HCT116 (cell line): ENCODE results near the gene EPHA2.

Experiments used
- CEBPB ChIP-seq: IDR thresholded peaks from 2 replicates; pipeline ENCODE4 v1.6.1; 2012; ENCODE audit warnings: low read depth
- EGR1 ChIP-seq: IDR thresholded peaks from 2 replicates; pipeline ENCODE4 v1.6.1; 2012; ENCODE audit warnings: low read depth
- ELF1 ChIP-seq: IDR thresholded peaks from 2 replicates; pipeline ENCODE4 v1.6.1; 2012; ENCODE audit warnings: low read depth, borderline replicate concordance
- EZH2 ChIP-seq: fragments of 200-600 bp; sonication (generic); IDR thresholded peaks from 2 replicates; pipeline ENCODE4 v1.6.1; 2017; ENCODE audit warnings: antibody characterized with exemption, mixed run types
- POLR2A ChIP-seq: IDR thresholded peaks from 2 replicates; pipeline ENCODE4 v1.7.0; 2011; ENCODE audit warnings: borderline replicate concordance; ENCODE audit not compliant: insufficient read depth, insufficient read length; ENCODE audit errors: extremely low read depth
- POLR2AphosphoS5 ChIP-seq: IDR thresholded peaks from 2 replicates; pipeline ENCODE4 v1.6.1; 2011; ENCODE audit warnings: mild to moderate bottlenecking, low read depth, low read length, moderate library complexity
- RAD21 ChIP-seq: IDR thresholded peaks from 2 replicates; pipeline ENCODE4 v1.6.1; 2012; ENCODE audit warnings: low read depth, mild to moderate bottlenecking
- ZNF274 ChIP-seq: fragments of 200-500 bp; sonication (Bioruptor generic); IDR thresholded peaks from 2 replicates; pipeline ENCODE4 v1.6.1; 2014; ENCODE audit warnings: mild to moderate bottlenecking, low read depth, low read length, inconsistent platforms
- TF ChIP-seq, protein P1 (sequence below), 3 experiments: fragments of 200-600 bp in 1 of 3; sonication (generic) in 1 of 3; IDR thresholded peaks in 2 of 3; conservative IDR thresholded peaks in 1 of 3; 2 replicates each; pipeline ENCODE4 v1.5.1; 2012 to 2017; ENCODE audit warnings: low read depth in 2 of 3, low read length in 2 of 3, antibody characterized with exemption in 1 of 3, borderline replicate concordance in 1 of 3, control low read depth in 1 of 3, mild to moderate bottlenecking in 1 of 3, mixed read lengths in 1 of 3, mixed run types in 1 of 3, moderate library complexity in 1 of 3; ENCODE audit not compliant: insufficient read depth in 1 of 3
- TF ChIP-seq, protein P2 (sequence below): IDR thresholded peaks from 2 replicates; pipeline ENCODE4 v1.6.1; 2012; ENCODE audit warnings: low read depth

DNA sequence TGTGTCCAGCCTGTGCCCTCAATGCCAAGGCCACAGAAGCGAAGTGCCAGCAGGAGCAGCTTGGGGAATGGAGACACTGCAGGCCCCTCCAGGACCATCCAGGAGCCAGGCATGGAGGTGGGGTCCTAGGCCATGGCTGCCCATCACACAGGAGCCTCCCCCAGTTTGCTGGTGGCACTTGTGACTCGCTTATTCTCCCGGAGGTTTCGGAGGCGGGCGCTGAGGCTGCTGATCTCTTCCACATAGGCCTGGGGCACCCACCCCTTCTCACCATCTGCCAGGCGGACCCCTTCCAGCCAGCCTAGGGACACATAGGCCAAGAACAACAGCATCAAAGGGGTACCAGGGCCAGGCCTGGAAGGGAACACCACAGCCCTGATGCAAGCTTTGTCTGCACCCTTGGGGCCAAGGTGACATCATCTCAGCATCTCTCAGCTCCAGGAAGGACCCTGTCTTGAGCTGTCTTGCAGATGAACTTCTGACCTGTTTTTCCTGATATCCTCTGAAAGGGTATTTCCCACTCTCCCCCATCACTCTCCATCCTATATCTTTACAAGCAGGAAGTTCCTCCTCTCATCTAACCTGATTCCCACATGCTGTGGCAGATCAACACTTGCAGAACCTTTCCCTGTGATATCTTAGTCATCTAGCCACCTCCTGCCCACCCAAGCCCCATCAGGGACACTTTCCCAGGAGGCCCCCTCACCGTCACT, 42.7 kb upstream of the EPHA2 start:
- TF ChIP-seq EZH2 (no peak), CEBPB (no peak), POLR2AphosphoS5 (no peak), ELF1 (no peak), EGR1 (no peak), POLR2A (no peak), ZNF274 (no peak), RAD21 (no peak)
- TF ChIP-seq, protein P1, sequence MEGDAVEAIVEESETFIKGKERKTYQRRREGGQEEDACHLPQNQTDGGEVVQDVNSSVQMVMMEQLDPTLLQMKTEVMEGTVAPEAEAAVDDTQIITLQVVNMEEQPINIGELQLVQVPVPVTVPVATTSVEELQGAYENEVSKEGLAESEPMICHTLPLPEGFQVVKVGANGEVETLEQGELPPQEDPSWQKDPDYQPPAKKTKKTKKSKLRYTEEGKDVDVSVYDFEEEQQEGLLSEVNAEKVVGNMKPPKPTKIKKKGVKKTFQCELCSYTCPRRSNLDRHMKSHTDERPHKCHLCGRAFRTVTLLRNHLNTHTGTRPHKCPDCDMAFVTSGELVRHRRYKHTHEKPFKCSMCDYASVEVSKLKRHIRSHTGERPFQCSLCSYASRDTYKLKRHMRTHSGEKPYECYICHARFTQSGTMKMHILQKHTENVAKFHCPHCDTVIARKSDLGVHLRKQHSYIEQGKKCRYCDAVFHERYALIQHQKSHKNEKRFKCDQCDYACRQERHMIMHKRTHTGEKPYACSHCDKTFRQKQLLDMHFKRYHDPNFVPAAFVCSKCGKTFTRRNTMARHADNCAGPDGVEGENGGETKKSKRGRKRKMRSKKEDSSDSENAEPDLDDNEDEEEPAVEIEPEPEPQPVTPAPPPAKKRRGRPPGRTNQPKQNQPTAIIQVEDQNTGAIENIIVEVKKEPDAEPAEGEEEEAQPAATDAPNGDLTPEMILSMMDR (IDR thresholded peaks at IDR 0.05 in 2 of 3, conservative IDR thresholded peaks at IDR 0.05 in 1 of 3; ENCODE audit: borderline replicate concordance in 1 of 3, insufficient read depth in 1 of 3, low read depth in 2 of 3, low read length in 2 of 3) = no peak
- TF ChIP-seq, protein P2, sequence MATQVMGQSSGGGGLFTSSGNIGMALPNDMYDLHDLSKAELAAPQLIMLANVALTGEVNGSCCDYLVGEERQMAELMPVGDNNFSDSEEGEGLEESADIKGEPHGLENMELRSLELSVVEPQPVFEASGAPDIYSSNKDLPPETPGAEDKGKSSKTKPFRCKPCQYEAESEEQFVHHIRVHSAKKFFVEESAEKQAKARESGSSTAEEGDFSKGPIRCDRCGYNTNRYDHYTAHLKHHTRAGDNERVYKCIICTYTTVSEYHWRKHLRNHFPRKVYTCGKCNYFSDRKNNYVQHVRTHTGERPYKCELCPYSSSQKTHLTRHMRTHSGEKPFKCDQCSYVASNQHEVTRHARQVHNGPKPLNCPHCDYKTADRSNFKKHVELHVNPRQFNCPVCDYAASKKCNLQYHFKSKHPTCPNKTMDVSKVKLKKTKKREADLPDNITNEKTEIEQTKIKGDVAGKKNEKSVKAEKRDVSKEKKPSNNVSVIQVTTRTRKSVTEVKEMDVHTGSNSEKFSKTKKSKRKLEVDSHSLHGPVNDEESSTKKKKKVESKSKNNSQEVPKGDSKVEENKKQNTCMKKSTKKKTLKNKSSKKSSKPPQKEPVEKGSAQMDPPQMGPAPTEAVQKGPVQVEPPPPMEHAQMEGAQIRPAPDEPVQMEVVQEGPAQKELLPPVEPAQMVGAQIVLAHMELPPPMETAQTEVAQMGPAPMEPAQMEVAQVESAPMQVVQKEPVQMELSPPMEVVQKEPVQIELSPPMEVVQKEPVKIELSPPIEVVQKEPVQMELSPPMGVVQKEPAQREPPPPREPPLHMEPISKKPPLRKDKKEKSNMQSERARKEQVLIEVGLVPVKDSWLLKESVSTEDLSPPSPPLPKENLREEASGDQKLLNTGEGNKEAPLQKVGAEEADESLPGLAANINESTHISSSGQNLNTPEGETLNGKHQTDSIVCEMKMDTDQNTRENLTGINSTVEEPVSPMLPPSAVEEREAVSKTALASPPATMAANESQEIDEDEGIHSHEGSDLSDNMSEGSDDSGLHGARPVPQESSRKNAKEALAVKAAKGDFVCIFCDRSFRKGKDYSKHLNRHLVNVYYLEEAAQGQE = no peak
